Thyroid gland (tissue), 4 donors: ENCODE results near the gene SDC4.

Experiments used
- CTCF ChIP-seq, 6 experiments: fragments of 200-600 bp in 3 of 6; fragments of 450-650 bp in 3 of 6; sonication (generic) in 3 of 6; IDR thresholded peaks; one replicate each; pipeline ENCODE4 v1.5.1; 2016 to 2019; ENCODE audit warnings: antibody characterized with exemption in 6 of 6, mild to moderate bottlenecking in 2 of 6, inconsistent platforms in 1 of 6, moderate library complexity in 1 of 6
- POLR2A ChIP-seq, 2 donors: fragments of 450-650 bp; IDR thresholded peaks; one replicate each; pipeline ENCODE4 v1.6.1; 2017; ENCODE audit warnings: antibody characterized with exemption in 2 of 2, mild to moderate bottlenecking in 2 of 2, moderate library complexity in 1 of 2

DNA sequence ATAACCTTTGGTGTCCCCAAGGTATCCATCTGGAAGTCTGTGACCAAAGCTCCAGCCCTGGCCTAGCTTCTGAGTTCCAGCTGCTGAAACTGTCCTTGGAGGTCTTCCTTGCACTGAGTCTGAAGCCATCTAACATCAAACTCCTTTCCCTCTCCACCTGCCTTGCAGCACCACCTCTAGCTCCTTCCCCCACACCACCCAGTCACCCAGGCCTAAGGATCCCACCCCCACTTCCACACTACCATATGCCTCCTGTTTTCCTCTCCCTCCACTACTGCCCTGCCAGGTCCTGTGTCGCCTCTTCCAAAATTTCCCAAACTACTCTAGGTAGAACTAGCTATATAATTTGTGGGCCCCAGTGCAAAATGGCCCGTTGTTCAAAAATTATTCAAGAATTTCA lies 29.3 kb downstream of the SDC4 start:
- TF ChIP-seq CTCF (IDR thresholded peaks at IDR 0.05), result no peak
- no peak for TF ChIP-seq POLR2A (IDR thresholded peaks at IDR 0.05)
